Small intestine (tissue), 7 donors: Measurements from ENCODE around the gene MRPL47. TPM values are rescaled to one million over a fixed set of nuclear protein-coding genes. Genes with fewer than 3 reads are reported as not detected.

ENCODE experiments used
- DNase-seq, 2 donors: peaks; one replicate each; pipeline versions ENCODE4 v3.0.0 to v3.0.0-alpha.2; 2013
- FAIRE-seq: peaks from 2 replicates; lab custom pipeline; 2012; peaks lifted over from hg19 to GRCh38; lab: Jason Lieb, UNC
- H3K27ac ChIP-seq, 3 donors: one replicate each; pipeline ENCODE4 v1.5.1; 2013; ENCODE audit warnings: low read length in 2 of 3, mild to moderate bottlenecking in 2 of 3, control low read depth in 1 of 3, inconsistent platforms in 1 of 3, low read depth in 1 of 3, moderate library complexity in 1 of 3
- H3K27me3 ChIP-seq, 3 donors: one replicate each; pipeline ENCODE4 v1.6.1; 2013; ENCODE audit warnings: low read length in 3 of 3, inconsistent platforms in 1 of 3; ENCODE audit not compliant: control insufficient read depth in 3 of 3, insufficient read depth in 3 of 3
- H3K36me3 ChIP-seq, 3 donors: one replicate each; pipeline ENCODE4 v1.6.1; 2013; ENCODE audit warnings: low read length in 3 of 3, inconsistent platforms in 1 of 3, low read depth in 1 of 3, mild to moderate bottlenecking in 1 of 3, moderate library complexity in 1 of 3; ENCODE audit not compliant: control insufficient read depth in 3 of 3, insufficient read depth in 2 of 3
- H3K4me1 ChIP-seq, 3 donors: one replicate each; pipeline ENCODE4 v1.6.1; 2013; ENCODE audit warnings: low read length in 2 of 3, inconsistent platforms in 1 of 3, low read depth in 1 of 3, mild to moderate bottlenecking in 1 of 3, moderate library complexity in 1 of 3; ENCODE audit not compliant: control insufficient read depth in 3 of 3, insufficient read depth in 2 of 3
- H3K4me3 ChIP-seq, 3 donors: one replicate each; pipeline ENCODE4 v1.5.1; 2013; ENCODE audit warnings: low read length in 3 of 3, control low read depth in 1 of 3, inconsistent platforms in 1 of 3, low read depth in 1 of 3, mild to moderate bottlenecking in 1 of 3, moderate library complexity in 1 of 3
- H3K9me3 ChIP-seq, 2 donors: one replicate each; pipeline ENCODE4 v1.6.1; 2013; ENCODE audit warnings: low read depth in 1 of 2, low read length in 1 of 2; ENCODE audit not compliant: control insufficient read depth in 2 of 2, insufficient read depth in 1 of 2
- WGBS, 3 donors: extraction: QIAGEN DNeasy Blood & Tissue Kit; methylation state at CpG; one replicate each; pipeline ENCODE4 v1.1.7; 2013; 5-methylcytosine and 5-hydroxymethylcytosine counted together
- polyA plus RNA-seq, 4 donors: library from polyadenylated mRNA; stranded (reverse) in 3 of 4; unstranded in 1 of 4; fragments of 200-250 nt in 3 of 4; fragments of 120-200 nt in 1 of 4; gene quantifications; one replicate each; pipeline versions ENCODE4 v1.2.1 to v1.2.3, GENCODE V29; 2013
- donor health status: healthy with polysubstance abuse.
- donor health status: control.
- donor health status: control.
- donor health status: Bipolar disorder and iron deficiency.
- donor health status: healthy.

Gene MRPL47
- polyA plus RNA-seq, 4 donors: 34.1 to 56.0 (median 50.1) TPM

GRCh38 chr3:179608931-179609720 is 4.7 kb upstream of the MRPL47 start:
- 49 to 73% (median 58%) methylated on average over 6 of the region's 6 CpGs for WGBS, 3 donors
- peaks cover 0 to 3% (median 2%) of the 10 kb centered on the region in 3 donors for H3K4me1 ChIP-seq
- no peak for FAIRE-seq

GRCh38 chr3:179606534-179607085 is 2.2 kb upstream of the MRPL47 start:
- WGBS, 3 donors: 89 to 93% (median 90%) methylated on average over 4 of the region's 4 CpGs
- Histone ChIP-seq H3K9me3 (no peaks in the 10 kb centered on the region), H3K27me3 (no peaks in the 10 kb centered on the region), H3K36me3 (peaks cover 0 to 17% (median 1%) of the 10 kb centered on the region in 3 donors), H3K27ac (no peak overlapping the region), H3K4me1 (peaks cover 0 to 3% (median 2%) of the 10 kb centered on the region in 3 donors), H3K4me3 (no peak overlapping the region)
- FAIRE-seq: no peak
- DNase-seq: no peak

More at GRCh38 chr3:179608931-179609720, 4.7 kb upstream of the MRPL47 start:
- no peak overlapping the region for H3K4me3 ChIP-seq
- no peaks in the 10 kb centered on the region for H3K27me3 ChIP-seq
- no peaks in the 10 kb centered on the region for H3K9me3 ChIP-seq
- DNase-seq: peak in 1 of 2 donors; percentile 7
- H3K36me3 ChIP-seq: peaks cover 0 to 16% (median 1%) of the 10 kb centered on the region in 3 donors
- H3K27ac ChIP-seq: peak overlapping the region in 1 of 3 donors; percentile 32

GRCh38 chr3:179603831-179604230 is 607 bp downstream of the MRPL47 start:
- no peaks in the 10 kb centered on the region for H3K27me3 ChIP-seq
- H3K4me1 ChIP-seq: peaks cover 0 to 3% (median 2%) of the 10 kb centered on the region in 3 donors
- FAIRE-seq (no peak), DNase-seq (peak in 1 of 2 donors; percentile 1)
- WGBS, 3 donors: 0 to 1% (median 1%) methylated on average over 3 of the region's 3 CpGs
- peak overlapping the region; percentile 56 to 98 (median 73) for H3K27ac ChIP-seq
- H3K36me3 ChIP-seq: peaks cover 0 to 30% (median 5%) of the 10 kb centered on the region in 3 donors
- H3K4me3 ChIP-seq: peak overlapping the region; percentile 55 to 72 (median 60)
- H3K9me3 ChIP-seq: no peaks in the 10 kb centered on the region

- no peaks in the 10 kb centered on the region for H3K27me3 ChIP-seq
- FAIRE-seq: no peak
- 65 to 83% (median 78%) methylated on average over 4 of the region's 4 CpGs for WGBS, 3 donors
- H3K4me3 ChIP-seq: no peak overlapping the region
- peaks cover 0 to 3% (median 2%) of the 10 kb centered on the region in 3 donors for H3K4me1 ChIP-seq
- DNase-seq: no peak
- no peak overlapping the region for H3K27ac ChIP-seq
- no peaks in the 10 kb centered on the region for H3K9me3 ChIP-seq
- peaks cover 0 to 34% (median 9%) of the 10 kb centered on the region in 3 donors for H3K36me3 ChIP-seq
Observed at GRCh38 chr3:179603321-179603720, 1.1 kb downstream of the MRPL47 start.

GRCh38 chr3:179599531-179599930 is 4.9 kb downstream of the MRPL47 start:
- no peak overlapping the region for H3K27ac ChIP-seq
- DNase-seq (no peak), FAIRE-seq (no peak)
- 84 to 87% (median 84%) methylated on average over 4 of the region's 4 CpGs for WGBS, 3 donors
- H3K36me3 ChIP-seq: peaks cover 3 to 39% (median 10%) of the 10 kb centered on the region in 3 donors
- no peaks in the 10 kb centered on the region for H3K4me1 ChIP-seq
- no peak overlapping the region for H3K4me3 ChIP-seq
- H3K27me3 ChIP-seq: no peaks in the 10 kb centered on the region
- H3K9me3 ChIP-seq: no peaks in the 10 kb centered on the region

- DNase-seq (no peak), FAIRE-seq (no peak)
- WGBS, 3 donors: 77 to 95% (median 87%) methylated on average over 1 of the region's 1 CpG
- no peaks in the 10 kb centered on the region for H3K9me3 ChIP-seq
- H3K36me3 ChIP-seq: peaks cover 4 to 35% (median 20%) of the 10 kb centered on the region in 3 donors
- no peak overlapping the region for H3K4me3 ChIP-seq
- no peak overlapping the region for H3K27ac ChIP-seq
- no peaks in the 10 kb centered on the region for H3K4me1 ChIP-seq
- H3K27me3 ChIP-seq: no peaks in the 10 kb centered on the region
Observed at GRCh38 chr3:179591313-179591712, 13.1 kb downstream of the MRPL47 start.

GRCh38 chr3:179590669-179591068 is 13.8 kb downstream of the MRPL47 start:
- H3K27me3 ChIP-seq: no peaks in the 10 kb centered on the region
- H3K9me3 ChIP-seq: no peaks in the 10 kb centered on the region
- 77 to 92% (median 91%) methylated on average over 2 of the region's 2 CpGs for WGBS, 3 donors
- DNase-seq: no peak
- no peak overlapping the region for H3K4me3 ChIP-seq
- no peak for FAIRE-seq
- peaks cover 4 to 37% (median 20%) of the 10 kb centered on the region in 3 donors for H3K36me3 ChIP-seq
- H3K27ac ChIP-seq: no peak overlapping the region
- H3K4me1 ChIP-seq: no peaks in the 10 kb centered on the region

- FAIRE-seq (no peak), DNase-seq (no peak)
- no peak overlapping the region for H3K4me3 ChIP-seq
- peaks cover 4 to 36% (median 23%) of the 10 kb centered on the region in 3 donors for H3K36me3 ChIP-seq
- no peaks in the 10 kb centered on the region for H3K9me3 ChIP-seq
- no peaks in the 10 kb centered on the region for H3K27me3 ChIP-seq
- H3K27ac ChIP-seq: no peak overlapping the region
- H3K4me1 ChIP-seq: no peaks in the 10 kb centered on the region
Observed at GRCh38 chr3:179589143-179589542, 15.3 kb downstream of the MRPL47 start.
